ENCODE measurements around the gene LTC4S. TPM values are rescaled to one million over a fixed set of nuclear protein-coding genes. Genes with fewer than 3 reads are reported as not detected.
"Not testable (repeated sequence)": the region's sequence is repeated elsewhere in the genome, so short reads cannot be mapped to it uniquely, and the experiment has no call there.

LTC4S gene
- polyA plus RNA-seq, 1 donor: 2.0 TPM

DNA sequence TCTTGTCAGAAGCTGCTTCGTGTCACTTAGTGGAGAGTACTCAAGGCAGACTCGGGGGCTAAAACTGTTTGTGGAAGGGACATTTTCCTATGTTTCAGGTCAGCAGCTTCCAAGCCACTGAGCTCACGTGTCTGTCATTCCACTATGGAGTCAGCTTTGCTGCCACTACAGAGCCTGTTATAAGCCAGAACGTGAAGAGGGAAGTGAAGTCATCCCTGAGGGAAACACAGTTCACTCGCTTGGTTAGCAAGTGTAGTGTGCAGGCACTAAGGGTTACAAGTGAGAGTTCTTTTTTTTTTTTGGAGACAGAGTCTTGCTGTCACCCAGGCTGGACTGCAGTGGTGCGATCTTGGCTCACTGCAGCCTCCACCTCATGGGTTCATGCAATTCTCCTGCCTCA, 24.5 kb upstream of the LTC4S start:
- DNase-seq (ENCODE audit: low read depth): no peak

DNA sequence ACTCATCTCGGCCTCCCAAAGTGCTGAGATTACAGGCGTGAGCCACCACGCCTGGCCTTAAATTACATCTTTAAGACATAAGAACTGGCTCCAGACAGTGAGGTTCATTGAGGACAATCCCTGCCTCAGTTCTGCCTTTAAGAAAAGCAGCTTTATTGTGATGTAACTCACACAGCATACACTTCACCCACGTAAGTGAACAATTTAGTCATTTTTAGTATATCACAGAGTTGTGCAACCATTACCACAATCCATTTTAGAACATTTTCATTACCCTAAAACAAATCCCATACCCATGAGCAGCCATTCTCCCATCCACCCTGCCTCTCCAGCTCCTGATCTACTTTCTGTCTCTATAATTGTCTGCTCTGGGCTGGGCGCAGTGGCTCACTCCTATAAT, 24.0 kb upstream of the LTC4S start:
- no peak for DNase-seq (ENCODE audit: low read depth)

DNA sequence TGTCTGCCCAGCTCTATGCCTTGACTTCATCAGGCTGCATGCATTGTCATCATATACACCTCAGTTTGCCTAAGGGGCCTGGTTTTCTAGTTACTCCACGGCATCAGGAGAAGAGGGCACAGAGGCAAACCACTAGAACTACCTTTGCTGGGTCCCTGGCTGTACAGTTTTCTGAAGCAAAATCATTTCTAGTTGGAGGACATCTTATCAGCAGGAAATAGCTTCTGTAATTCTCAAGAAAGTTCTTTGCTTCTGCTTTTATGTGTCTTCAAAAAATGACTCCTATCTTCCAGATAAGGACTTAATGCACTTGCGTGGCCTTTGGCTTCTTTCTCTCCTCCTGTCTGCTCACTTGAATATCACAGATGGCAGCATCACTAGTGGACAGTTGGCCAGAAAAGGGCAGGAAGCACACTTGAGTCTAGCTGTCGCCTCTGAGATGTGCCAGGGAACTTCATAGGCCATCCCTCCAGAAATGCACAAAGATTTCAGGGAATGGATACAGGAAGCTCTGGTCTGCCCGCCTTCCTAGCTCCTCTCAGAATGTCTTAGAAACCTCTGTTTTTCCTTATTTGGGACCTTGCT, 22.4 kb upstream of the LTC4S start:
- DNase-seq (ENCODE audit: low read depth): no peak

DNA sequence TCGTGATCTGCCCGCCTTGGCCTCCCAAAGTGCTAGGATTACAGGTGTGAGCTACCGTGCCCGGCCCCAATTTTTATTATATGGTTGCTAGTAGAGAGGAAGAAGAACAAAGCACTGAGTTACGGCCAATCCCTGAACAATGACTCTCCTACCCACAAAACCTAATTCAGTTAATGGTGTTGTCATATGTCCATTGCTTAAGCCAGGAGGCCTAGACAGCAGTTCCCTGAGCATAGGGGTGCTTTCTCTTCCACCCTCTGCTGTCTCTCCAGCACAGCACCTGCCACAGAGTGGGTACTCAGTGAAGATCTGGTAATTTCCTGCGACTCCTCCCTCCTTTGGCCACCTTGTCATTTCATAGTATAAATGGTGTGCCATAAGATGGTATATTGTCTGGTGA, 21.4 kb upstream of the LTC4S start:
- DNase-seq (ENCODE audit: low read depth): no peak

DNA sequence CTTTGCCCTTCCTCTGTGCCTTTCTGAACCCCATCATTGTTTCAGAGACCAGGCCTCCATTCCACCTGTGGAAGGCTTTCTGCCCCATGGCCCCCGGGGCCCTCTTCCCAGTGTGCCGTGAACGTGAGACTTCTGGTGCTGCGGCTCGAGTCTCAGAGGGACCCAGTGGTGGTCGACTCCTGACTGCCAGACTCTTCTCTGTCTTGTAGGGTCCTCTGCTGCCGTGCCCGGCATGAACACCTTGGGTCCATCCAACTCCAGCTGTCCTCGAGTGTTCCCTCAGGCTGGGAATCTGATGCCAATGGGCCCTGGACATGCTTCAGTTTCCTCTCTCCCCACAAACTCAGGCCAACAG, 20.1 kb upstream of the LTC4S start:
- no peak for DNase-seq (ENCODE audit: low read depth)

DNA sequence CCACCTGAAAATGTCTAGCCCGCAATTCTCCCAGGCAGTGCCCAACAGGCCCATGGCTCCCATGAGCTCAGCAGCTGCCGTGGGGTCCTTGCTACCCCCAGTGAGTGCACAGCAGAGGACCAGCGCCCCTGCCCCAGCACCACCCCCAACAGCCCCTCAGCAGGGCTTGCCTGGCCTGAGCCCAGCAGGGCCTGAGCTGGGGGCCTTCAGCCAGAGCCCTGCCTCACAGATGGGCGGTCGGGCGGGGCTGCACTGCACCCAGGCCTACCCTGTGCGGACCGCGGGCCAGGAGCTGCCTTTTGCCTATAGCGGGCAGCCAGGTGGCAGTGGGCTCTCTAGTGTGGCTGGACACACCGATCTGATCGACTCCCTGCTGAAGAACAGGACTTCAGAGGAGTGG, 19.3 kb upstream of the LTC4S start:
- DNase-seq (ENCODE audit: low read depth): no peak

DNA sequence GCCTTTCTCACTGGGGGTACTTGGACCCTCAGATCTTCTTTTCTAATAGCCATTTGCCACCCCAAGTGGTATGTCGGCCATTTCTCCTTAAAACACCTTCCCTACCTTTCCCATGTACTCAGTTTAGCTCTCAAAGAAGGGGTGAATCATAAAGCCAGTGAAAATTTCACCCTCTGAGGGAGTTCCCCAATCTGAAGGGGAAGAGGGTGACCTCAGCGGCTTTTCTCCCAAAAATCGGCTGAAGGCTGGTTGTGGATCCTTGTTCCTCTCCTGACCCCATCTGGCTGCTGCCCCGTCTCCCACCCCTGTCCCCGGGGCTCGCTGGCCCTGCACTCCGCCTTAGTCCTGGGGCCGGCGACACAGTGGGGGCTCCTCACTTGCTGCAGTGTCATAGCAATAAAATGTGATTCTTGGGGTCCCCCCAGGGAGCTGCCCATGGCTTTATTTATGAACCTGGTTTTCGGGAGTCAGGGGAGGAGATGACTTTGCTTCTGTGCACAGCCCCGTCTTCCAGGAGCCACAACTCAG, 17.3 kb upstream of the LTC4S start:
- no peak for DNase-seq (ENCODE audit: low read depth)

DNA sequence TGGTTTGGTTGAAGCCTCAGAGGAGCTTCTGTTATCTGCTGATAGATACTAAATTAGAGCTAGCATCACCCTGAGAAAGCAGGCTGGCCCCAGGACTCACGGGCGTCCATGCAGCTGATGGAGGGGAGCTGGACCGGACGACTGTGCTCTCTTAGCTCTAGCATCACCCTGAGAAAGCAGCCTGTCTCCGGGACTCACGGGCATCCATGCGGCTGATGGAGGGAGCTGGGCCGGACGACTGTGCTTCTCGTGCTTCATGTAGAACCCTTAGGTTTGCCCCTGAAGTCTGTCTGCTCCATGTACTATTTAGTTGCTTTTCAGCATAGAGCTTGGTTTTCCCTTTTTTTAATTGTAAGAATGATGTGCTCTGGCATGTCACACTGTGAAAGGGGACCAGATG, 16.3 kb upstream of the LTC4S start:
- DNase-seq (ENCODE audit: low read depth): no peak

DNA sequence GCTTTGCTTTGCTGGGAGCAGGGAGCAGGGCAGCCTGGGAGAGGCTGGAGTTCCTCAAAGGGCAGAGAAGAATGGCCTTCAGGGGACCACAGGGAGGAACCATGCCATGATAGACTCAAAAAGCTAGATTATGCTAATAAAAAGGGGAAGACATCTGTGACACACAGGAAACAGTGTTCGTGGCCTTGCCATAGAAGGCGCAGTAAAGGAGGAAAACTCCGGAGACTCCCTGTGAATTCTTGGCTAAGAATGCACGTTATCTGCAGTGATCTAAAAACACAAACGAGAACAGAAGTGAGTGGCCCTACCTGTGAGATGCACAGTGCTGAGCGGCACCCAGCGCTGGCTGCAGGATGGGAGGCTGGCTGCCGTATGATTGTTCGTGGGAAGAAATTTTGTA, 15.9 kb upstream of the LTC4S start:
- DNase-seq (ENCODE audit: low read depth): no peak

DNA sequence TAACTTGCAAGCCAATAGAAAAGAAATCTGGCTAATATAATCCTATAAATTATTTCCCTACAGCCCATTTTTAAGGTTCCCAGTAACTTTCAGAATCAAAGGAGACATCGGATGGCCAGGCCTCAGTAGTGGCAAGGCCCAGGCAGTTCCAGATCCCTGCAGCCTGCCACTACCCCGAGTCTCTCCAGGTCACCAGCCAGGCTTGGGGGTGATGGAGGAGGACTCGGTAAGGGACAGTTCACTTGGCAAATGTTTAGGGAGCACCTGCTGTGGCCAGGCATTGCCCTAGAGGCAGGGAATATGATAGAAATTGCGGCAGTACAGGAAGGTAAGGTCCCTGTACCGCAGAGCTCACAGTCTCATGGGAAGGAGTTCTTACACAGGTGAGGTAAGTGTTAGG, 15.2 kb upstream of the LTC4S start:
- DNase-seq (ENCODE audit: low read depth): no peak

DNA sequence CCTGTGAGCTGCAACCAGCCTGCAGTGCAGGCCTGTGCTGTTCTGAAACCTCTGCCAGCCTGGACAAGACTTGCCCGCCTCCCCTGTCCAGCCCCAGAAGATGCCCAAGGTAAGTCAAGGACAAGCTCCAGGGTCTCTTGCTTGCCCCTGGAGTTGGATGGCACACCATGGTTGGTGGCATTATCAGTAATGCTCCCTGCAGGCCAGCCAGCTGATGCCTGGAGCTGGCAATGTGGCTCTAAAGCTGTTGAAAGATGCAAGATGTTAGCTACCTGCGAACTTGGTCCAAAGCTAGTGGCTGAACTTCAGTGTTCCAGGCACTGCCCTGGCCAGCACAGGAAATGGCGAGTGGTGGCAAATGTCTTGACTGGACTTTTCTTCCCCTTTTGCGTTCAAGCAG, 14.0 kb upstream of the LTC4S start:
- DNase-seq (ENCODE audit: low read depth): no peak

DNA sequence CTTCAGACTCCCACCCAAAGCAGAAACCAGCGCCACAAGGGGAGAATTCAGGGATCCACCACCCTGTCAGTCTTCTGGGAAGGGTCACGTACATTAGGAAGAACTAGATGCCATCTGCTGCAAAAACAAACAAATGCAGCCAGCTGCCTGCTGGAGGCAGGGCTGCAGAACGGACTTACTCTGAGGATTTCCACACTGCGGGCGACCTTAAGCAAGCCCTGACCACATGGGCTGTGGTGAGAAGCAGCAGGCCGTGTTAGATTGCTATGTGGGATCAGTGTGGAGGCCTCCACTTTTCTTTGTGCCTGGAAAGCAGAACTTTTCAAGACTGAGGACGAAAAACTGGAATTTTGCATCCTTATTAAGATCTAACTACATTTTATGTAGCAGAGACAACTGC, 13.4 kb upstream of the LTC4S start:
- DNase-seq (ENCODE audit: low read depth): no peak

DNA sequence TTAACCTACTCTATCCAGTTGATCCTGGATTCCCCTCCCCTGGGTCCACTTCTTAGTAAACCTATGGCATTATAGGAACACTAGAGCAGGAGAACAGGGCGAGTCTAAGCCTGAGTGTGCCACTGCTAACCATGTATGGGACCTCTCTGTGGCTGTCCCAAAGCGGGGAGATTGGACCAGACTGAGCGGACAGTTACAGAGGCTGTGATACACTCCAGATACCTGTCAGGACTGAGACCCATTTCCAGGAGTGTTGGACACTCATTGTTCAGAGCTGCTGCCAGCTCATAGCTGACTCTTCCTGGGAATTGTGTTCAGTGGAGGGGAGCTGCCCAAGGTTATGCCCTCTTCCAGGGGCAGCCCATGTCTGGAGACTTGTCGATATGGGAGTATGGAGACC, 11.9 kb upstream of the LTC4S start:
- DNase-seq (ENCODE audit: low read depth): no peak

DNA sequence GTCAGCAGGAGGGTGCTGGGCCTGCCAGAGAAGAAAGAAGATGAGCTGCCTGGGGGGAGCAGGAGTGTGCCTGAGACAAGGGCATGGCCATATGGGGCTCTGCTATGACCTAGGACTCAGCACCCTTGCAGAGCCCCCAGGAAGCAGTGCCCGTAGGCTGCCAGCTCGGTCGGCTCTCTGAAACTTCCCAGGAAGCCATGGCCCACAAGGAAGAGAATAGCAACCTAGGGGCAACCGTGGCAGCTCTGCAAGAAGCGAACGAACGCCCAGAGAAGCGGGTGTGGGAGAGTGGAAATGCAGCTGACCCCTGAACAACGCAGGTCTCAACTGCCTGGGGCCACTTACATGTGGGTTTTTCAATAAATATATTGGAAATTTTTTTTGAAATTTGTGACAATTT, 10.7 kb upstream of the LTC4S start:
- DNase-seq (ENCODE audit: low read depth): no peak

DNA sequence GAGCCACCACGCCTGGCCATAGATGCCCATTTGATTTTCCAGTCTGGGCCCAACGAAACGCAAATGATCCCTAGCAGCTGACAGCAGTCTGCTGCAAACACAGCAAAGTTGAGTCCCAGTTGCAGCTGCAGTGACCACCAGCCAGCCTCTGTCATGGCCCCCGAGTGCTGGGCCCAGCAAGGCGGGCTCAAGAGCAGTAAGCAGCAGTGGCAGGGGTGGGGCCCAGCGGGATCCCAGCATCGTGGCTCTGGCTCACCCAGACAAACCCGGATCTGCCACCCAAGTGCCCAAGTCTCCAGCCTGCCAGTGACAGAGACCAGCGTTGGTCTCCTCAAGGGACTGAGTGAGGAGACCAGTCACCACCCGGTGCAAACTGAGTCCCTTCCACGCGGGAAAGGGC, 6.9 kb upstream of the LTC4S start:
- DNase-seq (ENCODE audit: low read depth): no peak

DNA sequence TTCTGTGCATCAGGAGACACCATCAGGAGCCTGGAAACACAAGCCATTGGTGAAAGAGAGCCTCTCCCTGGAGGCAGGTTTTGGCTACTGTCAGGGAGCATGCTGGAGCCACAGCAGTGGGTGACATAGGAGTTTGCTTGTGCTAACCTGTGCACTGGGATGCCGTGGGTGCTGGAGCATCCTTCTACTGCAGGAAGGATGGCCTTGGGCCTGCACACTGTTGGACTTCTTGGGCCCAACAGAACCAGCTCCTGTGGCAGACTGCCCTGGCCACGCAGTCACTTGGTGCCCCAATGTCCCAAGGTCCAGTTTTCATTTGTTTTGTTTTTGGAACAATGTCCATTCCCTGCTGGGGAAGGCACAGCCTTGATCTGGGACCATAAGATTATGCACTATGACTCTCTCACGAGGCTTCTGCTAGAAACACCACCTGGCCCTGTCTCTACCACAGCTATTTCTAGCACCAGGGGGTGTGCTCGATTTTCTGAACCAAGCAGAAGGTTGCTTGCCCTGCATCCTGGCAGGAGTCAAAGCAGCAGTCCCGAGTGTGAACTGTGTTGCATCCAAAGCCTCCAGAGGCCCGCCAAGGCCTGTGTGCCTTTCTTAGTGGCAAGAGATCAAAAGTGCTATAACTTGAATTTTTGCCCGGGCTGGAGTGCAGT, 5.5 kb upstream of the LTC4S start:
- DNase-seq (ENCODE audit: low read depth): no peak

DNA sequence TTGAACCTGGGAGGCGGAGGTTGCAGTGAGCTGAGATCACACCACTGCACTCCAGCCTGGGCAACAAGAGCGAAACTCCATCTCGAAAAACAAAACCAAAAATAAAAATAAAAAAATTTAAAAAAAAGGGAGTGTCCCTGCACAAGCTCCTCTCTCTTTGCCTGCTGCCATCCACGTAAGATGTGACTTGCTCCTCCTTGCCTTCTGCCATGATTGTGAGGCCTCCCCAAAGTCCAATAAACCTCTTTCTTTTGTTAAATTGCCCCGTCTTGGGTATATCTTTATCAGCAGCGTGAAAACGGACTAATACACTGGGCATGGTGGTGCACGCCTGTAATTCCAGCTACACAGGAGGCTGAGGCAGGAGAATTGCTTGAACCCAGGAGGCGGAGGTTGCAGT, 4.5 kb upstream of the LTC4S start:
- DNase-seq (ENCODE audit: low read depth): not testable (repeated sequence)

DNA sequence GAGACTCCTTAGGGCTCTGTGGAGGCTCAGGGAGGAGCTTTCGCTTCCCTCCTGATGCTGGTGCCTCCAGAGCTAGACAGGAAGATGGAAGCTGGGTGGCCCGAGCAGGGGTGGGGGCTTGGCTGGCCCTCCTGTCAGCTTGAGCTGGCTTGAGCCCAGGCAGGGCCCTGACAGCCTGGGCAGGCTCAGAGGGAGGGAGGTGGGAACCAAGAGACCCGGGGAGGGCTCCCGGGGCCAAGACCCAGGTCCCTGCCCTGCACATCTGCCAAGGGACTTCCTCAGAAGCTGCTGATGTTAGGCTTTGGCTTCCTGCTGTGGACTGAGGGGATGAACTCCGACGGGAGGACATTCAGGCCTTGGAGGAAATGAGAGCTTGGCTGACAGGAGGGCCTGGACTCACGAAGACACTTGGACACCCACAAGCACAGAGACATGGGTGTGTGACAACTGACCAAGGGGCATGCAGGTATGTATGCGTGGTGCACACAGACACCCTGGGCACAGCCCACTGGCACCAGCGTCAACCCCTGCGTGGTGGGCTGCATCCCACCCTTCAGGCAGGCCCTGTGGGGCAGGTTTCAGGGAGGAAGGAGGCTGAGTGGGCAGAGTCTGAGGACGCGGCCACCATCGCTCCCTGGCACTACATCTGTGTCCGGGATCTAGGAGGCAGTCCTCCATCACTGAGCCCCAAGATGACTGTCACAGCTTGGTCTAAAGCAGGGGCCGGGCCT, 1.7 kb upstream of the LTC4S start:
- no peak for DNase-seq (ENCODE audit: low read depth)

DNA sequence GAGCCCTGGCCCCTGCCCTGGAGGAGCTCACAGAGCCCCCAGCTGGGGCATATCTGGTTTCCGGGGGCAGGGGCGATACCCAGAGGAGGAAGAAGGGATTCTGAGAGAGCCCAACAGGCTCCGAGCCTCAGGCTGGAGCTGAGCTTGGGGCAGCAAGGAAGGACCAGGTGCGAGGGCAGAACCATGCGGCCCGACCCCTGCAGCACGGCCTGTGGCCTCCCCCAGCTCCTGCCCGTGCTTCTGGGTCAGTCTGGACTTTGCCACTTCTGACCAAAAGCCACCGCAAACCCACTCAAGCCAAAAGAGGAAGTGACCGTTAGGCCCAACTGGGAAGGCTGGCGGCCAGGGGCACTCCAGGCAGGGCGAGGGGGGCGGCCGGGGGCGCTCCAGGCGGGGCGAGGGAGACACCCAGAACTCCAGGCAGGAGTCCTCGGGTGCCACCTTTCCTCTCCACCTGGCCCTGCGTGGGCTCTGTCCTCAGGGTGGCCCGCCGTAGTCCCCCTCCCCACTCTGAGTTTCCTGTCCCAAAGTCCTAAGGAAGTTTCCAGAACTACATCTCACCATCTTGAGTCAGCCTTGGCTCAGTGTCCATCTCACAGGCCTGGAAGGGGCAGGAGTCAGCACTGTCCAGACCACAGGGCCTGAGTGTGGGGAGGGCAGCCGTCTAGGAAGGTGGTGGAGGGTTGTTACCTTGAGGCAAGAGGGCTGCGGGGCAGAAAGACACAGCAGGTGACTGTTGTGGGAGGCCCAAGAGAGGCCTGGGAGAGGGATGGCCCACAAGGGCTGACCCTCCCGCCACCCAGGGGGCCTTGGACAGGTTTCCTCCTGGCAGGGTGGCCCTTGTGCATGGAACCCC, 946 bp upstream of the LTC4S start:
- DNase-seq (ENCODE audit: low read depth): no peak

DNA sequence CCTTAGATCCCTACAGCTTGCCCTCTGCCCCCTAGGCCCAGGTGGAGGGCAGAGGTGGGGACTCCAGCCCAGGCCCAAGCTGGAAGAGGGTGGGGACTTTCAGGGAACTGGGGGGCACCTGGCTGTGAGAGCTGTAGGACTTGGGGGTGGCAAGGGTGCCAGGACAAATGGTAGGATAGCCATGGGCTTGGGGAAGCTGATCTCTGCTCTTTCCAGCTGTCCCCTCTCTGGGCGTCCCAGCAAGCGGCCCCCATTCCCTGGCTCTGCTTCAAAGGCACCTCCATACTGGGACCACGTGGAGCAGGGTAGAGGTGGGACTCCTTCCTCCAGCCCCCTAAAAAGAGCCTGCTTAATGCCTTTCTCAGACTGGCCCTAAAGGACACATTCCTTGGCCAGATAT, 385 bp downstream of the LTC4S start:
- DNase-seq (ENCODE audit: low read depth): no peak

DNA sequence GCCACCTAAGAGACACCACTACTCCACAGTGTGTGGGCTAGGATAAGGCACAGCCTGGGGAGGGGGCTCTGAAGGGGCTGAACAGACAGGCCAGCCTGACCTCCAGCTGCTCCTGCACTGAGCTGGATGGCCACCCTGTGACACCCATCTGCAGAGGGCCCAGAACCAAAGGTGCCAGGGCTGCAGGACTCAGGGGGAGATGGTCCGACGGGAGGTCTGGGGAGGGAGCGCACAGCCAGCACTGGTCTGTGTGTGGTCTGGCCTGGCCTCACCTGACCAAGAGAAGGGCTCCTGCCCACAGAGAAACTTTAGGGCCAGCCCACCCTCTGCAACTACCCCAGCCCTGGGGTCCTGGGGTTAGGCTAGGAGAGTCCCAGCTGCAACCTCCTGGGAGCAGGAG, 789 bp downstream of the LTC4S start:
- DNase-seq (ENCODE audit: low read depth): no peak
